SK-N-SH treated with all-trans-retinoic acid at 6 μM for 48 hours (cell line): ENCODE measurements around the gene CTSK.

Experiments used
- ATAC-seq: fragments of 200-7000 bp; cut with Tn5 transposase; 3 replicates; pipeline ENCODE4 v1.9.1; 2020; ENCODE audit warnings: mild to moderate bottlenecking, moderate library complexity
- ARNTL ChIP-seq: fragments of 450-650 bp; formaldehyde crosslinking; IDR thresholded peaks from 2 replicates; pipeline ENCODE4 v1.5.0; 2020; ENCODE audit warnings: low read depth, mild to moderate bottlenecking, moderate library complexity, borderline replicate concordance
- BACH2 ChIP-seq: fragments of 250-450 bp; sonication (Bioruptor Pico); IDR thresholded peaks from 2 replicates; pipeline ENCODE4 v1.9.0; 2021; ENCODE audit warnings: mild to moderate bottlenecking, borderline replicate concordance
- CSDC2 ChIP-seq: fragments of 250-450 bp; sonication (Bioruptor Pico); IDR thresholded peaks from 2 replicates; pipeline ENCODE4 v1.5.0; 2020; ENCODE audit warnings: mild to moderate bottlenecking, moderate library complexity
- CSRNP3 ChIP-seq: fragments of 250-450 bp; sonication (Bioruptor Pico); IDR thresholded peaks from 2 replicates; pipeline ENCODE4 v1.5.1; 2021; ENCODE audit warnings: mild to moderate bottlenecking, moderate library complexity
- ESRRG ChIP-seq: fragments of 250-450 bp; sonication (Bioruptor Pico); IDR thresholded peaks from 2 replicates; pipeline ENCODE4 v1.6.1; 2021; ENCODE audit warnings: mild to moderate bottlenecking
- GLIS3 ChIP-seq: fragments of 250-450 bp; sonication (Bioruptor Pico); IDR thresholded peaks from 2 replicates; pipeline ENCODE4 v1.5.0; 2020; ENCODE audit warnings: mild to moderate bottlenecking, moderate library complexity
- ISL1 ChIP-seq: fragments of 250-450 bp; sonication (Bioruptor Pico); IDR thresholded peaks from 2 replicates; pipeline ENCODE4 v2.1.2; 2022; ENCODE audit warnings: mild to moderate bottlenecking, moderate library complexity
- OSR1 ChIP-seq: fragments of 250-450 bp; sonication (Bioruptor Pico); IDR thresholded peaks from 2 replicates; pipeline ENCODE4 v1.8.0; 2022; ENCODE audit warnings: moderate library complexity, mild to moderate bottlenecking, inconsistent platforms
- PATZ1 ChIP-seq: fragments of 250-450 bp; sonication (Bioruptor Pico); IDR thresholded peaks from 2 replicates; pipeline ENCODE4 v1.8.0; 2020; ENCODE audit warnings: mild to moderate bottlenecking, moderate library complexity, borderline replicate concordance
- POU6F1 ChIP-seq: fragments of 250-450 bp; sonication (Bioruptor Pico); IDR thresholded peaks from 2 replicates; pipeline ENCODE4 v1.8.0; 2021; ENCODE audit warnings: low read depth, mild to moderate bottlenecking, moderate library complexity, borderline replicate concordance
- PPARA ChIP-seq: fragments of 250-450 bp; sonication (Bioruptor Pico); IDR thresholded peaks from 2 replicates; pipeline ENCODE4 v1.5.0; 2020; ENCODE audit warnings: mild to moderate bottlenecking, borderline replicate concordance
- RARB ChIP-seq: fragments of 250-450 bp; sonication (Bioruptor Pico); IDR thresholded peaks from 2 replicates; pipeline ENCODE4 v1.8.0; 2021; ENCODE audit warnings: mild to moderate bottlenecking, moderate library complexity
- TCF4 ChIP-seq: fragments of 250-450 bp; sonication (Bioruptor Pico); IDR thresholded peaks from 2 replicates; pipeline ENCODE4 v1.8.0; 2021; ENCODE audit warnings: mild to moderate bottlenecking, moderate library complexity, borderline replicate concordance
- TOX ChIP-seq: fragments of 250-450 bp; sonication (Bioruptor Pico); IDR thresholded peaks from 2 replicates; pipeline ENCODE4 v1.8.0; 2021; ENCODE audit warnings: mild to moderate bottlenecking, moderate library complexity, borderline replicate concordance
- ZC3H10 ChIP-seq: fragments of 250-450 bp; sonication (Bioruptor Pico); IDR thresholded peaks from 2 replicates; pipeline ENCODE4 v1.5.1; 2021; ENCODE audit warnings: mild to moderate bottlenecking, moderate library complexity
- ZFP3 ChIP-seq: fragments of 250-450 bp; sonication (Bioruptor Pico); IDR thresholded peaks from 2 replicates; pipeline ENCODE4 v1.5.0; 2020; ENCODE audit warnings: mild to moderate bottlenecking, moderate library complexity
- ZFP30 ChIP-seq: fragments of 450-650 bp; formaldehyde crosslinking; IDR thresholded peaks from 2 replicates; pipeline ENCODE4 v1.5.0; 2022; ENCODE audit warnings: mild to moderate bottlenecking, moderate library complexity
- ZNF565 ChIP-seq: fragments of 450-650 bp; formaldehyde crosslinking; conservative IDR thresholded peaks from 2 replicates; pipeline ENCODE4 v1.5.0; 2020; ENCODE audit warnings: low read depth, mild to moderate bottlenecking, moderate library complexity
- ZNF8 ChIP-seq: fragments of 450-650 bp; formaldehyde crosslinking; IDR thresholded peaks from 2 replicates; pipeline ENCODE4 v1.5.0; 2020; ENCODE audit warnings: mild to moderate bottlenecking, moderate library complexity

CTSK gene

GRCh38 chr1:150763018-150763417, 45.0 kb downstream of the CTSK start:
- TF ChIP-seq ISL1 (CRISPR knock-in tag): no peak
- no peak for TF ChIP-seq OSR1
- TF ChIP-seq PATZ1 (CRISPR knock-in tag): no peak

GRCh38 chr1:150762552-150762951, 45.5 kb downstream of the CTSK start:
- TF ChIP-seq PATZ1 (CRISPR knock-in tag) (no peak), TOX (CRISPR knock-in tag) (no peak), ZNF565 (no peak), GLIS3 (CRISPR knock-in tag) (no peak), ZC3H10 (no peak), RARB (CRISPR knock-in tag) (no peak), PPARA (CRISPR knock-in tag) (no peak), CSRNP3 (no peak), ZFP3 (no peak), ESRRG (CRISPR knock-in tag) (no peak), TCF4 (CRISPR knock-in tag) (no peak), POU6F1 (no peak), ZNF8 (CRISPR knock-in tag) (no peak), CSDC2 (CRISPR knock-in tag) (no peak)
- no peak for ATAC-seq

More at GRCh38 chr1:150763018-150763417, 45.0 kb downstream of the CTSK start:
- no peak for ATAC-seq

GRCh38 chr1:150761801-150762200, 46.3 kb downstream of the CTSK start:
- TF ChIP-seq ARNTL (CRISPR knock-in tag) (no peak), CSRNP3 (no peak), PPARA (CRISPR knock-in tag) (no peak), ZNF565 (no peak), TOX (CRISPR knock-in tag) (no peak), POU6F1 (no peak), ZNF8 (CRISPR knock-in tag) (no peak), TCF4 (CRISPR knock-in tag) (no peak), BACH2 (CRISPR knock-in tag) (no peak), ZFP3 (no peak), ESRRG (CRISPR knock-in tag) (no peak), CSDC2 (CRISPR knock-in tag) (no peak), ISL1 (CRISPR knock-in tag) (no peak), ZFP30 (CRISPR knock-in tag) (no peak)
- no peak for ATAC-seq
